SK-N-SH (cell line): ENCODE measurements around the gene CEP126. TPM values are rescaled to one million over a fixed set of nuclear protein-coding genes. Genes with fewer than 3 reads are reported as not detected.

Experiments used
- CTCF ChIA-PET: fragments of 300-600, 350-600 bp; formaldehyde crosslinking; extraction: SDS; loops from one replicate; lab custom pipeline; 2021; lab: Yijun Ruan, JAX
- POLR2A ChIA-PET: fragments of 350-600 bp; sonication (Branson Sonifier 250); formaldehyde crosslinking; extraction: SDS; loops from one replicate; lab custom pipeline; 2020; ENCODE audit warnings: antibody characterized with exemption, inconsistent platforms; lab: Yijun Ruan, JAX
- DNase-seq: peaks from one replicate; pipeline ENCODE4 v3.0.0; 2012
- H2AFZ ChIP-seq: fragments of 200-600 bp; sonication (generic); 2 replicates; pipeline ENCODE4 v1.8.1; 2016; ENCODE audit warnings: antibody characterized with exemption, mild to moderate bottlenecking, low read depth
- H3F3A ChIP-seq: fragments of 200-600 bp; sonication (generic); replicated peaks from 2 replicates; pipeline ENCODE3; 2016; ENCODE audit warnings: antibody characterized with exemption, mild to moderate bottlenecking; ENCODE audit not compliant: insufficient read depth
- H3K27ac ChIP-seq, 2 experiments: fragments of 200-500 bp in 1 of 2; fragments of 200-600 bp in 1 of 2; sonication (Bioruptor generic) in 1 of 2; sonication (generic), shearing (Covaris generic) in 1 of 2; 2 replicates each; pipeline versions ENCODE4 v1.5.1 to v1.6.1; 2014 to 2016; ENCODE audit warnings: low read depth in 2 of 2, inconsistent platforms in 1 of 2, low read length in 1 of 2, mild to moderate bottlenecking in 1 of 2, mixed read lengths in 1 of 2
- H3K27me3 ChIP-seq: fragments of 200-600 bp; sonication (generic), shearing (Covaris generic); 2 replicates; pipeline ENCODE4 v1.6.1; 2016; ENCODE audit warnings: mixed run types; ENCODE audit not compliant: insufficient read depth
- H3K36me3 ChIP-seq, 2 experiments: fragments of 200-500 bp in 1 of 2; fragments of 200-600 bp in 1 of 2; sonication (Bioruptor generic) in 1 of 2; sonication (generic) in 1 of 2; replicated peaks in 1 of 2; 2 replicates each; pipeline versions ENCODE3 to v1.5.1; 2014 to 2016; ENCODE audit warnings: low read length in 1 of 2, mild to moderate bottlenecking in 1 of 2; ENCODE audit not compliant: insufficient read depth in 2 of 2, control insufficient read depth in 1 of 2
- H3K4me1 ChIP-seq, 2 experiments: fragments of 200-500 bp in 1 of 2; fragments of 200-600 bp in 1 of 2; sonication (Bioruptor generic) in 1 of 2; sonication (generic), shearing (Covaris generic) in 1 of 2; 2 replicates each; pipeline versions ENCODE4 v1.5.1 to v1.6.1; 2014 to 2016; ENCODE audit warnings: low read depth in 1 of 2, low read length in 1 of 2, mixed run types in 1 of 2; ENCODE audit not compliant: insufficient read depth in 2 of 2, control insufficient read depth in 1 of 2
- H3K4me2 ChIP-seq: fragments of 200-600 bp; sonication (generic), shearing (Covaris generic); 2 replicates; pipeline ENCODE4 v1.6.1; 2017; ENCODE audit warnings: mixed run types
- H3K4me3 ChIP-seq, 2 experiments: fragments of 200-500 bp in 1 of 2; fragments of 200-600 bp in 1 of 2; sonication (Bioruptor generic) in 1 of 2; sonication (generic), shearing (Covaris generic) in 1 of 2; 2 replicates each; pipeline versions ENCODE4 v1.5.1 to v1.8.1; 2014 to 2016; ENCODE audit warnings: low read depth in 2 of 2, inconsistent platforms in 1 of 2, low read length in 1 of 2, mild to moderate bottlenecking in 1 of 2, mixed read lengths in 1 of 2, moderate library complexity in 1 of 2
- H3K79me2 ChIP-seq: fragments of 200-600 bp; sonication (generic); 2 replicates; pipeline ENCODE4 v1.8.1; 2017; ENCODE audit warnings: mild to moderate bottlenecking; ENCODE audit not compliant: insufficient read depth
- H3K9ac ChIP-seq: fragments of 200-600 bp; sonication (generic); 2 replicates; pipeline ENCODE4 v1.6.1; 2017; ENCODE audit warnings: mixed run types
- H3K9me2 ChIP-seq: fragments of 200-600 bp; sonication (generic); 2 replicates; pipeline ENCODE4 v1.6.1; 2017; ENCODE audit warnings: mixed run types
- H3K9me3 ChIP-seq: fragments of 200-600 bp; sonication (generic); 2 replicates; pipeline ENCODE4 v1.6.1; 2017; ENCODE audit warnings: mixed run types, mild to moderate bottlenecking, moderate library complexity
- H4K20me1 ChIP-seq: fragments of 200-600 bp; sonication (generic); 2 replicates; pipeline ENCODE4 v1.6.1; 2017; ENCODE audit warnings: mild to moderate bottlenecking, mixed run types; ENCODE audit not compliant: insufficient read depth
- CHD2 ChIP-seq: fragments of 150-350 bp; IDR thresholded peaks from 2 replicates; pipeline ENCODE4 v1.6.1; 2018; ENCODE audit warnings: low read length; ENCODE audit not compliant: partially characterized antibody
- EP300 ChIP-seq, 2 experiments: IDR thresholded peaks; 2 replicates each; pipeline versions ENCODE4 v1.4.0 to v1.6.1; 2012; ENCODE audit warnings: borderline replicate concordance in 1 of 2, low read depth in 1 of 2, low read length in 1 of 2
- GABPA ChIP-seq: IDR thresholded peaks from 2 replicates; pipeline ENCODE4 v1.4.0; 2012; ENCODE audit warnings: low read depth, mild to moderate bottlenecking
- IRF3 ChIP-seq: fragments of 150-350 bp; IDR thresholded peaks from 2 replicates; pipeline ENCODE4 v1.6.1; 2016; ENCODE audit warnings: mild to moderate bottlenecking, low read depth, low read length
- MEF2A ChIP-seq: IDR thresholded peaks from 2 replicates; pipeline ENCODE4 v1.4.0; 2012; ENCODE audit warnings: low read depth, borderline replicate concordance
- REST ChIP-seq: IDR thresholded peaks from 2 replicates; pipeline ENCODE4 v1.6.1; 2012; ENCODE audit warnings: mild to moderate bottlenecking, low read depth, low read length, moderate library complexity
- SMC3 ChIP-seq: IDR thresholded peaks from 2 replicates; pipeline ENCODE4 v1.6.1; 2012; ENCODE audit warnings: low read depth, low read length, improper control_type of control experiment
- WGBS: methylation state at CpG from one replicate; pipeline ENCODE4 v1.1.6; 2017; ENCODE audit warnings: low lambda C conversion rate; 5-methylcytosine and 5-hydroxymethylcytosine counted together
- polyA plus RNA-seq, 3 experiments: library from polyadenylated mRNA; depleted of rRNA; stranded (reverse); fragments of >200 nt; gene quantifications; 2 replicates each; pipeline ENCODE4 v1.2.3, GENCODE V29; 2012

The CEP126 gene
- polyA plus RNA-seq, 1 of the 3 experiments (the other 2 are of a cell fraction): 1.4 TPM

GRCh38 chr11:101974771-101975170 lies 60.0 kb downstream of the CEP126 start:
- 83% methylated on average over 1 of the region's 1 CpG for WGBS
- Histone ChIP-seq H3K27ac (no peak overlapping the region), H3K4me2 (no peak overlapping the region), H3F3A (peaks cover 5% of the 10 kb centered on the region), H3K36me3 (peaks cover 0 to 4% of the 10 kb centered on the region in 2 experiments), H4K20me1 (no peaks in the 10 kb centered on the region), H3K27me3 (no peaks in the 10 kb centered on the region), H3K9me3 (no peaks in the 10 kb centered on the region), H3K9ac (no peak overlapping the region), H3K9me2 (no peaks in the 10 kb centered on the region), H3K79me2 (no peaks in the 10 kb centered on the region), H3K4me1 (no peaks in the 10 kb centered on the region), H2AFZ (no peak overlapping the region), H3K4me3 (no peak overlapping the region)
- TF ChIP-seq SMC3: no peak
- no peak for TF ChIP-seq CHD2
- TF ChIP-seq REST: no peak
- ChIA-PET POLR2A (no interaction called here), CTCF (interaction anchor here (0.7 to 5.0 kb wide), 6 partner anchors 17 to 113 kb away, joined by 3 to 39 read pairs (median 4); partner anchors contain the start of gene CEP126)
- DNase-seq: no peak

GRCh38 chr11:101975734-101976133 lies 60.9 kb downstream of the CEP126 start:
- 73% methylated on average over 2 of the region's 2 CpGs for WGBS
- DNase-seq: no peak
- H3K79me2 ChIP-seq: no peaks in the 10 kb centered on the region
- H3K36me3 ChIP-seq: peaks cover 0 to 4% of the 10 kb centered on the region in 2 experiments
- H3K4me2 ChIP-seq: no peak overlapping the region
- TF ChIP-seq MEF2A (no peak), GABPA (no peak), EP300 (IDR thresholded peaks at IDR 0.05; ENCODE audit: borderline replicate concordance in 1 of 2, low read depth in 1 of 2, low read length in 1 of 2) (no peak), IRF3 (no peak)
- no peaks in the 10 kb centered on the region for H3K4me1 ChIP-seq
- H3K9ac ChIP-seq: no peak overlapping the region
- no peaks in the 10 kb centered on the region for H3K9me3 ChIP-seq
- no peaks in the 10 kb centered on the region for H4K20me1 ChIP-seq
- ChIA-PET CTCF (interaction anchor here (1.7 to 5.0 kb wide), 3 partner anchors 30 to 114 kb away, joined by 5 to 39 read pairs (median 11); no protein-coding TSS in a partner anchor), POLR2A (no interaction called here)
- H3K9me2 ChIP-seq: no peaks in the 10 kb centered on the region
- no peak overlapping the region for H3K27ac ChIP-seq
- peaks cover 5% of the 10 kb centered on the region for H3F3A ChIP-seq
- no peaks in the 10 kb centered on the region for H3K27me3 ChIP-seq
- H3K4me3 ChIP-seq: no peak overlapping the region
- no peak overlapping the region for H2AFZ ChIP-seq
